Heart left ventricle (tissue), 16 donors: Measurements from ENCODE around the gene PLXNC1. TPM values are rescaled to one million over a fixed set of nuclear protein-coding genes. Genes with fewer than 3 reads are reported as not detected.

Experiments used
- ATAC-seq, 4 donors: fragments of 200-7000 bp; cut with Tn5 transposase; one replicate each; pipeline ENCODE4 v1.9.1; 2020 to 2022; ENCODE audit warnings: moderate library complexity in 4 of 4, mild to moderate bottlenecking in 3 of 4, moderate number of reproducible peaks in 1 of 4
- DNase-seq, 5 donors: peaks; one replicate each; pipeline ENCODE4 v3.0.0-alpha.2; 2020
- H3K27ac ChIP-seq, 12 donors: fragments of 200-600 bp; sonication (generic) in 4 of 12; one replicate each; pipeline versions ENCODE4 v1.5.0 to v1.8.0; 2016 to 2022; ENCODE audit warnings: mild to moderate bottlenecking in 2 of 12
- H3K27me3 ChIP-seq, 9 donors: fragments of 200-600 bp; sonication (generic) in 2 of 9; one replicate each; pipeline versions ENCODE4 v1.5.1 to v1.8.0; 2016 to 2022; ENCODE audit warnings: mild to moderate bottlenecking in 3 of 9
- H3K36me3 ChIP-seq, 9 donors: fragments of 200-600 bp; sonication (generic) in 2 of 9; one replicate each; pipeline versions ENCODE4 v1.5.0 to v1.8.0; 2018 to 2022; ENCODE audit warnings: mild to moderate bottlenecking in 2 of 9
- H3K4me1 ChIP-seq, 12 donors: fragments of 200-600 bp; sonication (generic) in 4 of 12; one replicate each; pipeline versions ENCODE4 v1.5.0 to v1.8.0; 2016 to 2022; ENCODE audit warnings: mild to moderate bottlenecking in 3 of 12
- H3K4me3 ChIP-seq, 12 donors: fragments of 200-600 bp; sonication (generic) in 4 of 12; one replicate each; pipeline versions ENCODE4 v1.5.0 to v1.8.0; 2017 to 2022; ENCODE audit warnings: mild to moderate bottlenecking in 9 of 12, moderate library complexity in 4 of 12
- H3K9me3 ChIP-seq, 12 donors: fragments of 200-600 bp; sonication (generic) in 4 of 12; one replicate each; pipeline versions ENCODE4 v1.5.0 to v1.8.0; 2016 to 2022; ENCODE audit warnings: mild to moderate bottlenecking in 1 of 12
- CTCF ChIP-seq, 12 donors: fragments of 200-600 bp; sonication (generic) in 4 of 12; IDR thresholded peaks; one replicate each; pipeline versions ENCODE4 v1.5.0 to v1.8.0; 2018 to 2022; ENCODE audit warnings: antibody characterized with exemption in 12 of 12, mild to moderate bottlenecking in 5 of 12
- POLR2A ChIP-seq, 2 donors: fragments of 450-650 bp; IDR thresholded peaks; one replicate each; pipeline ENCODE4 v1.6.1; 2017; ENCODE audit warnings: antibody characterized with exemption in 2 of 2, mild to moderate bottlenecking in 2 of 2, moderate library complexity in 2 of 2
- WGBS, 4 donors: extraction: QIAGEN DNeasy Blood & Tissue Kit in 2 of 4; methylation state at CpG; one replicate each; pipeline versions ENCODE4 v1.1.5 to v1.1.7; 2013 to 2018; 5-methylcytosine and 5-hydroxymethylcytosine counted together
- intact Hi-C, 10 donors: fragments of 100-400 bp; cut with DNase I; formaldehyde crosslinking; loops; one replicate each; pipeline versions ENCODE4 v1.11.1 to v1.14.2; 2022
- polyA plus RNA-seq, 2 donors: library from polyadenylated mRNA; stranded (reverse); fragments of 200-250 nt; gene quantifications; one replicate each; pipeline ENCODE4 v1.2.3, GENCODE V29; 2013
- total RNA-seq, 9 donors: library from RNA; depleted of rRNA in 2 of 9; stranded (reverse); fragments of >200 nt in 2 of 9; fragmentation: NEBNext Ultra II Directional in 3 of 9; extraction: Animal tissue kit (Norgen Biotek cat#: 25700) in 3 of 9; gene quantifications; one replicate each; pipeline versions ENCODE4 v1.1.0 to v1.2.4, GENCODE V29; 2016 to 2023
- donor health status: ischemic (EF 13 %, LVEDD 7.1; RV severe dilation, severe dysfunction).
- donor health status: healthy with polysubstance abuse.
- donor health status: DM: no; HTN: yes; CAD: no.
- donor health status: DM: no; HTN: no; CAD: no.
- donor health status: ischemic (EF 25% LVEDD 6.9; RV normal size, moderate dysfunction).
- donor health status: ischemic (EF 25% LVEDD 5.7; RV mildly dilated, moderate dysfunction).
- donor health status: healthy.
- donor health status: DM: yes; HTN: yes; CAD: no.
- donor health status: ischemic (EF 35%, LVEDD 5.7; RV mildly dilated, moderate dysfunction).
- donor health status: nonischemic (EF 11% LVEDD 7.7; RV severe dilation, severe dysfunction).
- donor health status: DM: yes; HTN: yes; CAD: no.
- donor health status: PGD.
- donor health status: ischemic (EF 29% LVEDD 5.4; RV normal size, mild dysfunction).
- donor health status: nonischemic (EF 23%, LVEDD 6.1; RV moderate dilation, normal function).

Gene PLXNC1
- total and polyA plus RNA-seq, 11 donors: 0.84 to 18.4 (median 3.1) TPM

DNA sequence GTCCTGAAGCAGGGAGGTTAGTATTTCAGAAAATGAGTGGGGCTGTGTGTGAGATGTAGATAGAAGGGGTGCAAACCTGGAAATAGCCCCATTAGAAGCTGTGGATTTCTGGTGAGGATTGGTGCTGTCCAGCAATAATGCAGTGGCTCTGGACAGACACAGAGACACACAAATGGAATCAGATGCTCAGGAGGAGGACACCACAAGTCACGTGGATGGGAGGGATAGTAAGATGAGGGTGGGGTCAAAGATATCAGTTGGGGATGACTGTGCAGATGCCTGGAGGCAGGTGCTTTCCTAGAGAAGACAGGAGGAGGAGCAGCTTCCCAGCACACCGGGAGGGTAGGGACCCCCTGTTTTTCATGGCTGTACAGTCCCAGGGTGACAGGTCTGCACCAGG, 136.5 kb downstream of the PLXNC1 start:
- TF ChIP-seq POLR2A (IDR thresholded peaks at IDR 0.05) (no peak), CTCF (IDR thresholded peaks at IDR 0.05) (no peak)
- no peaks in the 10 kb centered on the region for H3K27me3 ChIP-seq

GRCh38 chr12:94285943-94286582, 137.7 kb downstream of the PLXNC1 start:
- TF ChIP-seq CTCF (IDR thresholded peaks at IDR 0.05) (no peak), POLR2A (IDR thresholded peaks at IDR 0.05) (no peak)
- ATAC-seq: no peak
- WGBS, 4 donors: 93 to 96% (median 95%) methylated on average over 8 of the region's 8 CpGs
- peaks cover 0 to 49% (median 0%) of the 10 kb centered on the region in 9 donors for H3K36me3 ChIP-seq
- no peaks in the 10 kb centered on the region for H3K27me3 ChIP-seq
- no peak for DNase-seq
- H3K4me1 ChIP-seq: peaks cover 4 to 43% (median 22%) of the 10 kb centered on the region in 12 donors
- H3K9me3 ChIP-seq: no peaks in the 10 kb centered on the region
- H3K4me3 ChIP-seq: no peak overlapping the region
- no peak overlapping the region for H3K27ac ChIP-seq
- intact Hi-C loops: loop anchor here in 1 of 10 donors (10.0 kb wide), 1 partner anchor 141 kb away; the partner anchor contains the start of gene PLXNC1

More for the DNA sequence above, 136.5 kb downstream of the PLXNC1 start:
- Histone ChIP-seq H3K9me3 (no peaks in the 10 kb centered on the region), H3K27ac (no peak overlapping the region), H3K36me3 (peaks cover 0 to 61% (median 0%) of the 10 kb centered on the region in 9 donors), H3K4me3 (no peak overlapping the region), H3K4me1 (peaks cover 4 to 32% (median 13%) of the 10 kb centered on the region in 12 donors)
- intact Hi-C loops: loop anchor here in 1 of 10 donors (10.0 kb wide), 1 partner anchor 140 kb away; the partner anchor contains the start of gene PLXNC1
- ATAC-seq: no peak
- 84 to 94% (median 89%) methylated on average over 2 of the region's 2 CpGs for WGBS, 4 donors
- DNase-seq: no peak

DNA sequence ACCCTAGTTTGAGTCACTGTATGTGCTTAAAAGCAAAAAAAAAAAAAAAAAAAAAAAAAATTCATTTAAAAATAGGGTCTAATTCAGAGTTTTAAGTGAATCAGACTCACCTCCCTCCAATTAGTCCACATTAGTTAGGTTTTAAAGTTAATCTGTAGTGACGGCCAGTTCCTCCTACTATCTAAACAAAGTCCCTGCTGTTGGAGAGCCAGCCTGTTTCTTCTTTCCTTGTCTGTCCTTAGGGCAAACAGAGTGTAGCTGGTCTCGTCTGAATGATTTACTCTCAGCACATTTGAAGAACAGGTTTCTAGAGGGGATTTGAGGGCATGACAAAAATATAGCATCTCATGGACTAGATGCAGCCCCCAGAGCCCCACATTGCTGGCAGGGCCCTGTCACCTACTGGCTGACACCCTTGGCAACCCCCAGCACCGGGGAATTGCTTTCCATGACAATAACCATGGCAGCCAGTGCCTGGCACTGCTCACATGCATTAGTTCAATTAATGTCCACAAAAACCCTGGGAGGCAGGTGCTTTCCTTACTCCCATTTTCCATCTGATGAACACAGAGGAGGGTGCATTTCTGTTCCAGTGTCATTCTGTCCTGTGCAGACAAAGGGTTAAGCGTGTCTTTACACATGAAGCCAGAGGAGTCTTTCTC, 138.3 kb downstream of the PLXNC1 start:
- intact Hi-C loops: loop anchor here in 1 of 10 donors (10.0 kb wide), 1 partner anchor 142 kb away; the partner anchor contains the start of gene PLXNC1
- no peak overlapping the region for H3K4me3 ChIP-seq
- no peak for TF ChIP-seq POLR2A (IDR thresholded peaks at IDR 0.05)
- no peak for TF ChIP-seq CTCF (IDR thresholded peaks at IDR 0.05)

GRCh38 chr12:94287245-94287628, 138.9 kb downstream of the PLXNC1 start:
- intact Hi-C loops: loop anchor here in 1 of 10 donors (10.0 kb wide), 1 partner anchor 142 kb away; the partner anchor contains the start of gene PLXNC1

More for the DNA sequence above, 138.3 kb downstream of the PLXNC1 start:
- peaks cover 4 to 42% (median 22%) of the 10 kb centered on the region in 12 donors for H3K4me1 ChIP-seq
- no peak overlapping the region for H3K27ac ChIP-seq
- no peaks in the 10 kb centered on the region for H3K27me3 ChIP-seq
- no peaks in the 10 kb centered on the region for H3K9me3 ChIP-seq
- no peak for DNase-seq
- H3K36me3 ChIP-seq: peaks cover 0 to 43% (median 0%) of the 10 kb centered on the region in 9 donors
- ATAC-seq: no peak
- WGBS, 4 donors: 86 to 94% (median 89%) methylated on average over 3 to 4 of the region's 4 CpGs

More at GRCh38 chr12:94287245-94287628, 138.9 kb downstream of the PLXNC1 start:
- Histone ChIP-seq H3K4me1 (peaks cover 4 to 37% (median 22%) of the 10 kb centered on the region in 12 donors), H3K27ac (no peak overlapping the region), H3K4me3 (no peak overlapping the region), H3K36me3 (peaks cover 0 to 43% (median 0%) of the 10 kb centered on the region in 9 donors), H3K27me3 (no peaks in the 10 kb centered on the region), H3K9me3 (no peaks in the 10 kb centered on the region)
- DNase-seq: no peak
- WGBS, 4 donors: 85 to 88% (median 88%) methylated on average over 10 of the region's 10 CpGs
- ATAC-seq: no peak
- TF ChIP-seq POLR2A (IDR thresholded peaks at IDR 0.05) (no peak), CTCF (IDR thresholded peaks at IDR 0.05) (no peak)
